ENCODE data around the gene NTMT1.

- TF ChIP-seq, protein P1, sequence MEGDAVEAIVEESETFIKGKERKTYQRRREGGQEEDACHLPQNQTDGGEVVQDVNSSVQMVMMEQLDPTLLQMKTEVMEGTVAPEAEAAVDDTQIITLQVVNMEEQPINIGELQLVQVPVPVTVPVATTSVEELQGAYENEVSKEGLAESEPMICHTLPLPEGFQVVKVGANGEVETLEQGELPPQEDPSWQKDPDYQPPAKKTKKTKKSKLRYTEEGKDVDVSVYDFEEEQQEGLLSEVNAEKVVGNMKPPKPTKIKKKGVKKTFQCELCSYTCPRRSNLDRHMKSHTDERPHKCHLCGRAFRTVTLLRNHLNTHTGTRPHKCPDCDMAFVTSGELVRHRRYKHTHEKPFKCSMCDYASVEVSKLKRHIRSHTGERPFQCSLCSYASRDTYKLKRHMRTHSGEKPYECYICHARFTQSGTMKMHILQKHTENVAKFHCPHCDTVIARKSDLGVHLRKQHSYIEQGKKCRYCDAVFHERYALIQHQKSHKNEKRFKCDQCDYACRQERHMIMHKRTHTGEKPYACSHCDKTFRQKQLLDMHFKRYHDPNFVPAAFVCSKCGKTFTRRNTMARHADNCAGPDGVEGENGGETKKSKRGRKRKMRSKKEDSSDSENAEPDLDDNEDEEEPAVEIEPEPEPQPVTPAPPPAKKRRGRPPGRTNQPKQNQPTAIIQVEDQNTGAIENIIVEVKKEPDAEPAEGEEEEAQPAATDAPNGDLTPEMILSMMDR (IDR thresholded peaks at IDR 0.05) = no peak
- TF ChIP-seq POLR2A (IDR thresholded peaks at IDR 0.05) = no peak
These were observed 40.0 kb downstream of the NTMT1 start for GRCh38 chr9:129665814-129666520.
